ENCODE data around the gene GFRA4.

Gene GFRA4

GRCh38 chr20:3614466-3614865 is 48.7 kb downstream of the GFRA4 start:
- no peak for DNase-seq

- DNase-seq, result no peak
Measured at GRCh38 chr20:3613821-3614440, 49.3 kb downstream of the GFRA4 start.

- DNase-seq, result no peak
Measured at GRCh38 chr20:3612795-3613572, 50.2 kb downstream of the GFRA4 start.

- DNase-seq, result no peak
Measured at GRCh38 chr20:3611901-3612300, 51.3 kb downstream of the GFRA4 start.

Measured in CD4-positive, alpha-beta T cell treated with Interleukin-15 for 1 hour (primary cell).